ACHN (cell line): ENCODE measurements around the gene GALNT1.

Experiments
- DNase-seq: peaks from one replicate; pipeline ENCODE4 v3.0.0-alpha.2; 2015
- in situ Hi-C: cut with HindIII; loops from 2 replicates; pipeline ENCODE4 v1.10.0; 2017; ENCODE audit warnings: low sequenced_read_pairs, low pct_ligation_motif_present, low pct_unique_long_range_greater_than_20kb

Gene GALNT1

DNA sequence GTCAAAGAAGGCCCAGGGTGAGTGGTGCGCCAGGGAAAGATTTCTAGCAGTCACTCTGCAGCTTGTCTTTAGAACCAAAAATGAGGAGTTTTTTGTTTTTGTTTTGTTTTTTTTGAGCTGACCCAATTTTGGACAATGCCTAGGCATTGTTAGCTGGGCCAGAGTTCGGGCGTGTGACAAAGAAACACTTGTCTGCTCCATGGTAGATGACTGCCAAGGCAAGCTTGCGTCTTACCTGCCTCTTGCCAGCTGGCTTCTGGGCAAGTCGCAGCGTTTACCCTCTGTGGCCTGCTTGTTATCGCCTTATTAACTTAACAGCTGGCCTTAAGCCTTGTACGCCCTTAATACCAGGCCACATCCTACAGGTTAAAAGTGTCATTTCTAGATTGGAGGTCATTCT lies 114.3 kb downstream of the GALNT1 start:
- in situ Hi-C loops: no loop called here
- DNase-seq: no peak

- DNase-seq: no peak
- in situ Hi-C loops: no loop called here
These were observed 114.8 kb downstream of the GALNT1 start for GRCh38 chr18:35696307-35696706.

GRCh38 chr18:35697869-35698268 lies 116.3 kb downstream of the GALNT1 start:
- DNase-seq: no peak
- in situ Hi-C loops: no loop called here

DNA sequence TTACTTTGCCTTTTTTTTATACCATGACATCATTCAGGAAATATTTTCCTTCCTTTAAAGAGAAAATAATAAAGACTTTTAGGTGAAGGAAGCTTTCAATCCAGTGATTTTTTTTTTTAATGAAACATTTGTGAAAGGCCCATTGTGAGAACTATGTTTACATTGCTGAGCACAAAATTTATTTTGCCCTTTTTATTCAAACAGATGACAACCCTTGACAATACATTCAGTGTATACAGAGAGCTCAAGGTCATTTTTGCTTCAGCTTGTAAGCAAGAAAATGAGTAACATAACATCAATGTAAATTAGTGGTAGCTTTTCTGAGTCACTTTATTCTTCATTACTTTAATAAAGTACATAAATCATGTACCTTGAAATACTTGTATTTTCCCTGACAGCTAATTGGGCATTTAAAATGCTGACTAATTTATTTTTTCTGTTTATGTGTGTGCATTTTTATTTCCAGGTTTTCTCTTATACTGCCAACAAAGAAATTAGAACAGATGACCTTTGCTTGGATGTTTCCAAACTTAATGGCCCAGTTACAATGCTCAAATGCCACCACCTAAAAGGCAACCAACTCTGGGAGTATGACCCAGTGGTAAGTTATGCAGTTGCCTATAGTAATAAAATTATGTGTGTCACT lies 121.6 kb downstream of the GALNT1 start:
- no peak for DNase-seq
- in situ Hi-C loops: no loop called here

GRCh38 chr18:35705988-35706387 lies 124.4 kb downstream of the GALNT1 start:
- DNase-seq: no peak

DNA sequence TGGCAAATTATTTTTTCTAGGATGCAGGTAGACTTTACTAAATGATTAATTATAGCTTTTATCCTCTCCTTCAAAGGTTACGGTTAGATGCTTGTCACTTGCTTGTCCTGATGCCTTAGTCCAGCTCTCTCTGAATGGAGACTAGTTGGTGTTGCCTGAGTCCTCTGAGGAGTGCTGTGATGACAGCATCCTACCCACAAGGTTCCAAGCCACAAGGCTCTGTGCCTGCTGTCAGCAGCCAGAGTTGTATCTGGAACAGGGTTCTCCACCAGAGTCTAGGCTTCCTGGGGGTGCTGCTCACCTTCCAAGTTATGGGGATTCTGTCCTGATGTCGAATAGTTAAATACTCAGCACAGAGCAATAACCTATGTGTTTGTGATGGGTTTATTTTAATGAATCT lies 125.7 kb downstream of the GALNT1 start:
- in situ Hi-C loops: no loop called here
- no peak for DNase-seq

More at GRCh38 chr18:35705988-35706387, 124.4 kb downstream of the GALNT1 start:
- in situ Hi-C loops: no loop called here

- in situ Hi-C loops: no loop called here
- DNase-seq: no peak
These were observed 126.1 kb downstream of the GALNT1 start for GRCh38 chr18:35707674-35708073.

DNA sequence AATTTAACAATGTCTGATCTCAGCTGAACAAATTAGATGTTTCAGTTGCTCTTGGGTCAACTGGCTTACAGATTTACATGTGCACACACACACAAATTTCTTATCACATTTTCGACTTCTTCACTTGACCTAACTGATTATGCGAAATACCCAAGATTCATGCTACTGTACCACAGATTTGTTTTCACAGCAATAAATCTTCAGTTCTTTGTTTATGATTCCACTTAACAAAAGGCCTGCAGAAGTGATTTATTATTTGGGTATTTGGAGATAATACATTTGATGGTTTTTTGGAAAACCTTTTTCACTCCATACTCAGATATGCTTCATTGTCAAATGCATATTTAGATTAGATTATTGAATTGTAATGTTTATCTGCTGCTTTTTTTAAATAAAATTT lies 129.0 kb downstream of the GALNT1 start:
- in situ Hi-C loops: no loop called here

DNA sequence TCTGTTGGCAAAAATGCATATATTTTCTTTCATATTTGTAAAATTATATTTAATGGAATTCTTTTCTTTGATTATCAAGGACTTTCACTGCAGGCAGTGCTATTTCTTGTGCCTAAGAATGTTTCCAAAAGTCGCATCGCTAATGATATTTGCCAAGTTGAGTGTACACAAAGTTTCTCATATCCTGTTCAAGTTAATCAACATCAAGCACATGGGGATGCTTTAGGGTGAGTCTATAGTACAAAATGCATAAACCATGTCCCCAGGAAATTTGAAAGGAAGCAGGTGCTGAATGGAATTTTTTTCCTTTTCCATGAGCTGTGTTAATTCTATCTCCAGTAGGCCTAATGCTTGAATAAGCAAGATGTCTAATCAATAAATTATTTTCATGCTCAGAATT lies 129.7 kb downstream of the GALNT1 start:
- in situ Hi-C loops: no loop called here
- DNase-seq: no peak

More for the DNA sequence above, 129.0 kb downstream of the GALNT1 start:
- DNase-seq: no peak

GRCh38 chr18:35713545-35713944 lies 132.0 kb downstream of the GALNT1 start:
- no peak for DNase-seq

GRCh38 chr18:35714539-35714938 lies 133.0 kb downstream of the GALNT1 start:
- DNase-seq: no peak
- in situ Hi-C loops: no loop called here

More at GRCh38 chr18:35713545-35713944, 132.0 kb downstream of the GALNT1 start:
- in situ Hi-C loops: no loop called here

DNA sequence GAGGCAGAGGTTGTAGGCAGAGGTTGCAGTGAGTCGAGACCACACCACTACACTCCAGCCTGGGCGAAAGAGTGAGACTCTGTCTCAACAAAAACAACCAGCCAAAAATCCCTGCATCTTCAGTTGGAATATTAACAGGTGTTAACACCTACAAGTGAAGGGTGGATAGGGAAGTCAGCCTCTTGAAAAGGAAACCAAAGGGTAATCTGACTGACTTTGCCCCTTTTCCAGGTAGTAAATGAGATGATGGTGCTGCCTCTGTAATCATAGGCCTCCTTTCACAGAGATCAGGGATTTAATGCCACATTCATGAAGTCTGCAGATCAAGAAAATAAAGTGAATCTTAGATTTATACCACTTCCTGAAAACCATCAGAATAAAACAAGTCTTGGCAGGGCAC lies 133.6 kb downstream of the GALNT1 start:
- no peak for DNase-seq
- in situ Hi-C loops: no loop called here

GRCh38 chr18:35716169-35716831 lies 134.8 kb downstream of the GALNT1 start:
- no peak for DNase-seq
- in situ Hi-C loops: no loop called here

GRCh38 chr18:35717182-35717581 lies 135.6 kb downstream of the GALNT1 start:
- in situ Hi-C loops: no loop called here
- DNase-seq: no peak

DNA sequence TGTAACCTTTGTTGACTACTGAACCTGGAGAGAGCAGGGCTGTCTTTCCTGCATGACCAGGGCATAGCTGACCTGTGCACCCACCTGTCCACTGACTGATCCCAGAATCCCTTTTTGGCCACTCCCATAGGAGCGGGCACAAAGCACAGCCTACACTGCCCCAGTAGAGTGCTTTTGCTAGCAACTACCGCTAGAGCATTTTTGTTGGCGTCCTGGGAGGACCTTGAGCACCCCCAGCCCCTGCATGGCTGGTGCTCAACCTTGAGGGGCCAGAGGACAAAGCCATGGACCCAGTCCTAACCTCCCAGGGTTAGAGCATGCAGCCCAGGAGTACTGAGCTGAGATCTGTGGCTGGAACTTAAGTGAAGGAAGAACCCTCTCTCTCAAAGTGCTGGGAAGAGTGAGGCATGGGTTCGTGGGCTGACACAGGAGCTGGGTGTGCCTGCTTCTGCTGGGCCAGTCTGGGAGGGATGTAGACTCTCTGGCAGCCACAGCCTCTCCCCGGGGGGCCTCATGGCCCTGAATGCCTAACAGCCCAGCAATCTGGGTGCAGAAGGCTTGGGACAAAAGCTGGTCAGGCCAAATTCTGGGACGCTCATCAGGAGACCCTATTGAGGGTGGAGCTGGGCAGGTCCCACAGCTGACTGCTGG lies 140.0 kb downstream of the GALNT1 start:
- in situ Hi-C loops: no loop called here
- DNase-seq: no peak

DNA sequence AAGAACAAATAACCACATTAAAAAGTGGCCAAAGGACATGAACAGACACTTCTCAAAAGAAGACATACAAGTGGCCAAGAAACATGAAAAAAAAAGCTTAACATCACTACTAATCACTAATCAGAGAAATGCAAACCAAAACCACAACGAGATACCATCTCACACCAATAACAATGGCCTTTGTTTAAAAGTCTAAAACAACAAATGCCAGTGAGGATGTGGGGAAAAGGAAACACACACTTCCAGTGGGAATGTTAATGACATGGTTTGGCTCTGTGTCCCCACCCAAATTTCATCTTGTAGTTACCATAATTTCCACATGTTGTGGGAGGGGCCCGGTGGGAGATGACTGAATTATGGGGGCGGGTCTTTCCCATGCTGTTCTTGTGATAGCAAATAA lies 147.1 kb downstream of the GALNT1 start:
- no peak for DNase-seq
- in situ Hi-C loops: no loop called here

DNA sequence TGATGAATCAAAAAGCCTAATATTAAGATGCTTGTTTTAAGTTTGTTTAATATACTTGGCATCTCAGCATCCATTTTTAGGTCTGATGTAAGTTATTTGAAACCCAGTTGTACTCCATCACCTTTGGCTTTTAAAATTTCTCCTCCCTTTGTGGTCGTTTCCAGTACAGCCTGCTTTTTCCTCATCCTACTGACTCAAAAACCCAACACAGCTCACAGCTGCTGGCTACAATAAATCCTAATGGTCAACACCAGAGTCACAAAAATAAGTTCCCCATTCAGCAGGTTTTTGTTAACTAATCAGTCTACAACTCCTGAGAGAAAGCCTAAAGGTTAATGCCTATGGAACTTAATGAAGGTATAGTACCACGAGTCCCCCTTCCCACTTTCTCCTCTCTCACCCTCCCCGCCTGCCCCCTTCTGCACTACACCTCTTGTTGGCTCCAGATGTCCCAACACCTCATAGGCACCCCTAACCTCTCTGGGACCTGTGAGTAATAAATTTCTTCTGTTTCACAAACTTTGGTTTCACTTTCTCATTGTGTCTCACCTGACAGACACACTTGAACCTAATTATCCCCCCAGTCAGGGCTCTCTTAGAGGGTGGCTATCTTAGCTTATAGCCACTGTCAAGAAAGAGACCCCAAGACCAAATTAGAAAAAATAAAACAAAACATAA lies 148.6 kb downstream of the GALNT1 start:
- in situ Hi-C loops: no loop called here
- DNase-seq: peak; percentile 5

GRCh38 chr18:35730691-35731370 lies 149.3 kb downstream of the GALNT1 start:
- in situ Hi-C loops: no loop called here
- DNase-seq: peak; percentile 4

- no peak for DNase-seq
- in situ Hi-C loops: no loop called here
These were observed 150.2 kb downstream of the GALNT1 start for GRCh38 chr18:35731701-35732100.
